HG03045 (cell line): ENCODE data around the gene PIGQ.

Source experiments
- ATAC-seq: cut with Tn5 transposase; IDR thresholded peaks from one replicate; pipeline ENCODE4 v1.9.1; 2021; ENCODE audit warnings: mild to moderate bottlenecking, moderate library complexity; ENCODE audit not compliant: unreplicated experiment

Gene PIGQ

DNA sequence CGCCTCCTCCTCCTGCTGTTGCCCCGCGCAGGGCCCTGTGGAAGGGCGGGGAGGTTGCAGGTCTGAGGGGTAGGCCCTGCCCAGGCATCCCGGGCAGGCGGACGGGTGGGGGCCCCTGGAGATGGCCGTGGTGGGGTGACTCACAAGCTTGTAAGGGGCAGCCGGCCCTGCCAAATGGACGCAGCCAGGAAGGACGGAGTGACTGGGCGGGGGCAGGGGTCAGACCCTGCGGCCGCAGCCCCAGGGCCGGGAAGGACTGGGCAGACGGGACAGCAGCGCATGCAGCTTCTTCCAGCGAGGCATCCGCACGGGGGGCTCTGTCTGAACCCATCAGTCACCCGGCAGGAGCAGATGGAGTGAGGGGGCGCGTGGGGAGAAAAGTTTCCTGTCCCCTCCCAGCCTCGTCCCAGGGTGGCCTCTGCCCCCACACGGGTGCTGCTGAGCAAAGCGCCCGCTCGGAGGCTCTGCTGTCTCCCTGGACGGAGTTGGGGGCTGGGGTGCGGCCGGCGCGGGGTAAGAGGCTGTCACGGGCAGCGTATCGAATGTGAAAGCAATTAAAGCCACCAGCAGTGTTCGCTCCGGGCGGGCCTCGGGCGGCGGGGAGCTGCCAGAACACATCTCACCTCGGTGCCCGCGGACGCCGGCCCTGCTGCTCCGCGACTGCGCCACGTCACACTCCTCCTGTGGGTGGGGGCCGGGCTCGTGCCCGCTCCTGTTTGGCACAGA is 15.0 kb upstream of the PIGQ start:
- ATAC-seq, result no peak

GRCh38 chr16:555528-556473 is 14.0 kb upstream of the PIGQ start:
- ATAC-seq, result no peak

GRCh38 chr16:556474-557173 is 13.1 kb upstream of the PIGQ start:
- no peak for ATAC-seq

DNA sequence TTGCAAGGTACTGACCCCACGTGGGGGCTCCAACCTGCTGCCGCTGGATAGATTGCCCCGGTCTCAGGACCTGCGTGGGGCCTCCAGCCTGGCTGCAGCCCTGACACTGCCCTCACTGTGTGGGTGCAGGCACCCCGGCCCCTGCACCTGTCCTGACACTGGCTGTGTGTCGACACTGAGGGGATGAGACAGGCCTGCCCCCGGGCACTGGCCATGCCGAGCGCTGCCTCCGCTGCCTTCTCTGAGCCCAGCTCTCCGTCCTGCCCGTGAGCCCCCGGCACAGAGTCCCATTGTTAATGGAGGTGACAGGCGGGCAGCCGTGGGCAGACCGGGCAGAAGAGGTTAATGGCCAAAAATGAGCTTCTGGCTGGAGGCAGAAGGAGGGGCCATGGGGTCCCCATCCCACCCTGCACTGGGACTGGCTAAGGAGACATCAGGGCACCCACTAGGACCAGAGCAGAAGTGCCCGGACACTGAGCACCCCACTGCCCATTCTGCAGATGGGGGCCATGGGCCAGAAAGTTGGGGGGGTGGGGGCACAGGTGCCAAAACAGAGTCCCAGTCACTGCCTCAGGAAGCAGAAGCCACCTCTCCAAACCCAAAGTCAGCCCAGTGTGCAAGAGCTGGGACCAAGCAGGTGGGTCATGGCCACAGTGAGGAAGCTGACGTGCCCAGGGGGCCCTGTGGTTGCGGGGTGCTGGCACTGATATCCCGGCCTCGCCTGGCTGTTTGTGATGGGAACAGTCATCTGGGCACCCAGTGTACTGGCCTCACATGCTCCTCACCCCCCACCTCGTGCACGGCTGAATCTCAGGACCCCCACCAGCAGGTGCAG is 12.1 kb upstream of the PIGQ start:
- no peak for ATAC-seq

GRCh38 chr16:558298-559020 is 11.3 kb upstream of the PIGQ start:
- ATAC-seq, result no peak

DNA sequence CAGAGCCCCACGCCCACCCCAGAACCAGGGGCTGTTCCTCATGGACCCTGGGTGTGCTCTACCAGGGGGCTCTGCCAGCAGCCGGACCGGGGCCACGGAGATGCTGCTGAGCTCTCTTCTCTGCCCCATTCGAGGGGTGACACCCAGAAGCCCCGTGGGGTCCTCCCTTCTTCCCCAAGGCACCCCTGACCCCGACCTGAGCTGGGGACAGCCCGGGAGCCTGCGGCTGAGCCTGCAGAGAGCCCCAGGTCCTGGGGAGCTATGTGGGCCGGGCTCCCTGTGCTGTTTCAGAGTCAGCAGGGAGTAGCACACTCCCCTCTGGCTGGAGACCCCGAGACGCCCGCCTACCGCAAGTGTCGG is 10.8 kb upstream of the PIGQ start:
- ATAC-seq, result no peak

DNA sequence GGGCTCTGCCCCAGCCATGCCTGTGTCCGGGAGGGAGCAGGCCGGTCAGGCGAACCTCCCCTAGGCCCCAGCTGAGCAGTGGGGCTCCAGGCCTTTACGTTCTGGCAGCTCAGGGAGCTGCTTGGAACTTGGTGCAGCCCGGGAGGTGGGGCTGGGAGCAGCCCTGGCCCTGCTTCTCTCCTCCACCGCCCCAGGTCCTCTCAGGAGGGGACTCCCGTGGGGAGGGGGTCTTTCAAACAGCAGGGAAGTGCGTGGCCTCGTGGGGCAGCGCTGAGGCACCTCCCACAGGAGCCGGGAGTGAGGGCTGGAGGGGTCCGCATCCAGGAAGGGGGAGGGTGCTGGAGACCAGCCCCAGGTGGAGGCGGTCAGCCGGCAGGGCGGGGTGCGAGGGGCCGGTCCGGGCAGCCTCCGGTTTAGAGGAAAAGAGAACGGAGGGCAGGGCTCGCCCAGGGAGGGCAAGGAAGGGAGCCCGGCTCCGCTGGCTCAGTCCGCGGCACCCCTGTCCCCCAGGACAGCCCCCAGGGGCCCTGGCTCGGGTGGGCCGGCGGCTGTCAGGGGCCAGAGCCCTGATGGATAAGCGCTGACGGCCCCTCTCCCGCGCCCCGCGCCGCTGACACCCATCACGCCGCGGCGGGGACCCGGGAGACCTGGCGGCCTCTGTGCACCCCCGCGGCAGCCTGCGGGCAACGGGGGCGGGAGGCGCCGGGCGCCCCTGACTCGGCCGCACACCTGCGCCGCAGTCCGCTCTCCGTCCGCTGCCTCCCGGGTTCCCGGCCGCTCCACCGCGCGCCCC is 10.2 kb upstream of the PIGQ start:
- no peak for ATAC-seq

DNA sequence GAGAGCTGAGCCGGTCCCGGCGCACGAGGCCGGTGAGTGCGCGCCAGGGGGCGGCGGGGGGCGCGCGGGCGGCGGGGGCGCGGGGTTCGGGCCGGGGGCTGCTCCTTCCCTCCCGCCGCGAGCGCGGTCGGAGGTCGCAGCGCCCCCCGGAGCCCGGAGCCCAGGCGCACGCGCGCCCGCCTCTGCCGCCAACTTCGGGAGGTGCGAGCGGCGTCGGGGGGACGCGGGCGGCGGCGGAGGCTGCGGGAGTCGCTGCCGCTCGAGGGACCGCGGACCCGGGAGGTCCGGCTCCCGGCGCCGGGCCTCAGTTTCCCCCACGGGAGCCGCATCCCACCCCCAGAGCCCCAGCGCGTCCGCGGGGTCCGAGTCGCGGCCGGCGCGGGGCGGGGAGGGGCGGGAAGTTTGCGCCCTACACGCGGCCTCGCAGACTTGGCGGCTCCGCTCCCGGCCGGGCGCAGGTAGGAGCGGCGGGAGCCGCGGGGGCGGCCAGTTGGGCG is 9.5 kb upstream of the PIGQ start, which contains the start of gene PRR35:
Gene PRR35, plus strand, starts transcription at position 191 of the 497 bp plus-strand sequence. CDS start 2,901 bp downstream, outside the sequence.
- ATAC-seq, result no peak

- no peak for ATAC-seq
These were observed 8.9 kb upstream of the PIGQ start for GRCh38 chr16:560701-561412.

- ATAC-seq, result no peak
These were observed 8.4 kb upstream of the PIGQ start for GRCh38 chr16:561413-561794.

DNA sequence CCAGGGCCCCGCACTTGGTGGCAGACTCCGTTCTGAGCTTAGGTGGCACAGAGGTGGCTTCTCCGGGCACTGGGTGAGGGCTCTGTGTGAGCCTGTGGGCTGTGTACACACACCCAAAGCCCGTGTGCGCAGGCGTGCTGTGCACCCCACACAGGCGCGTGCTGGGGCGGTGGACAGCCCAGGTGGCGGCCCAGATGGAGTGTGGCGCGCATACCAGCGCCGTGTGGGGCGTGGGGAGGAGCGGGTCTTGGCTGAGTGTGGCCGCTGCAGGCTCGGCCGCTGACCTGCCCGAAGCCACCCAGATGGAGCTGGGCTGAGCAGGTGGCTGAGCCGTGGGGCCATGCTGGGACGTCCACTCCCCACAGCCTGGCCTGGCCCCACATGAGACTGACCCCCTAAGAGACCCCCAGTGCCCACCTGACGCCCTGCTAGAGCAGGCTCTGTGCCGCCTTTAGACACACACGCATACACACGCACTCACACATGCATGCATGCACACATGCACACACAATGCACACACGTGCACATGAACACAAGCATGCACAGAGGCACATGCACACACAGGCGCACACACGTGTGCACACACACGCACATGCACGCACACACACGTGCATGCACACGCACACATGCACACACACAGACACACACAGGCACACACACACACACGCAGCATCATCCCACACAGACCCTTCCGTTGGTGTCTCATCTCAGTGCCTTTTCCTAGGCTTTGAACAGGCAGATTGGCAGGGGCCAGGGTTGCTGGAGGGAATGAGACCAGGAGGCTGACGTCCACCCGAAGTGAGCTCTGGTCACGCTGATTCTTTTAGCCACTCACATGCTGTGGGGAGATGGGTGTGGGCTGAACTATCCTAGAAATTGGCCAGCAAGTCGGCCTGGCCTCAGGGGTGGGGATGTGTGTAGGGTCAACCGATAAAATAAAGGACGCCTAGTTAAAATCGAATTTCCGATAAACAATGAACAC is 7.5 kb upstream of the PIGQ start:
- ATAC-seq, result no peak

DNA sequence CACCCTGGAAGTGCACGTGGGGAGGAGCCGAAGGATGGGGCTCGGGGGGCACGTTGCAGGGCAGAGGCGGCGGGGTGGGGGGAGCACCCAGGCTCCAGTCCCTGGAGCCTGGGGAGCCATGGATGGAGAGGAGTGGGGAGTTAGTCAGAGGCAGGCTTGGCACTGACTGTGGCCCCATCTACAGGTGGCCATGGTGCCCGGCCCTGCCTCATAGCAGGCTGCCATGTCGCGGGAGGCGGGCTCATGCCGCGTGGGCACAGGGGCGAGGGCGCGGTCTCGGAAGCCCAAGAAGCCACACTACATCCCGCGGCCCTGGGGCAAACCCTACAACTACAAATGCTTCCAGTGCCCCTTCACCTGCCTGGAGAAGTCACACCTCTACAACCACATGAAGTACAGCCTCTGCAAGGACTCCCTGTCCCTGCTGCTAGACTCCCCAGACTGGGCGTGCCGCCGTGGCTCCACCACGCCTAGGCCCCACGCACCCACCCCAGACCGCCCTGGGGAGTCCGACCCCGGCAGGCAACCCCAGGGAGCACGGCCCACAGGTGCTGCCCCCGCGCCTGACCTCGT is 6.6 kb upstream of the PIGQ start:
- no peak for ATAC-seq

GRCh38 chr16:564690-565418 is 4.9 kb upstream of the PIGQ start:
- no peak for ATAC-seq

- no peak for ATAC-seq
These were observed 4.1 kb upstream of the PIGQ start for GRCh38 chr16:565419-566330.
